Ramos (cell line): Measurements from ENCODE around the gene CORT.

ENCODE experiments used
- in situ Hi-C: fragments of 300-500 bp; cut with MboI; formaldehyde crosslinking; loops from one replicate; pipeline ENCODE4 v1.14.3; 2022; ENCODE audit warnings: low sequenced_read_pairs; ENCODE audit not compliant: unreplicated experiment

Gene CORT

GRCh38 chr1:10449751-10450150 is at the start of gene CORT:
Gene CORT (plus strand): TSS chr1:10450031. CDS start chr1:10450224, 193 bp downstream.
- in situ Hi-C loops = no loop called here

GRCh38 chr1:10401281-10401680 is 48.5 kb upstream of the CORT start:
- in situ Hi-C loops = loop anchor here (25.0 kb wide), 1 partner anchor 664 kb away; no protein-coding TSS in a partner anchor

DNA sequence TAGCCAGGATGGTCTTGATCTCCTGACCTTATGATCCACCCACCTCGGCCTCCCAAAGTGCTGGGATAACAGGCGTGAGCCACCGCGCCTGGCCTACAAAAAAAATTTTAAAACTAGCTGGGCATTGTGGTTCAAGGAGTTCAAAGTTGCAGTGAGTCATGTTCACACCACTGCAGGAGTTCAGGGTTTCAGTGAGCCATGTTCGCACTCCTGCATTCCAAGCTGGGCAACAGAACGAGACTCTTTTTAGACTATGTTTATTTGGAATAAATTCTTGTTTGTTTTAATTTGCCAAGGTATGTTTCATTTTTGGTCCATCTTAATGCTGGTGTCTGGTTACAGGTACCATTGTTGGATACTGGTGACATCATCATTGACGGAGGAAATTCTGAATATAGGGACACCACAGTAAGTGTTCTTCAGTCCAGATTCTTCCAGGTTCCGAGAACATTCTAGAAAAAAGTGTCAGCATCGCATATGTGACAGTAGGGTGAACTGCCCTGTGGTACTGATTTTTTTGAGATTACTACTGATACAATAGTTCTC is 47.0 kb upstream of the CORT start:
- in situ Hi-C loops = loop anchor here (25.0 kb wide), 1 partner anchor 666 kb away; no protein-coding TSS in a partner anchor

DNA sequence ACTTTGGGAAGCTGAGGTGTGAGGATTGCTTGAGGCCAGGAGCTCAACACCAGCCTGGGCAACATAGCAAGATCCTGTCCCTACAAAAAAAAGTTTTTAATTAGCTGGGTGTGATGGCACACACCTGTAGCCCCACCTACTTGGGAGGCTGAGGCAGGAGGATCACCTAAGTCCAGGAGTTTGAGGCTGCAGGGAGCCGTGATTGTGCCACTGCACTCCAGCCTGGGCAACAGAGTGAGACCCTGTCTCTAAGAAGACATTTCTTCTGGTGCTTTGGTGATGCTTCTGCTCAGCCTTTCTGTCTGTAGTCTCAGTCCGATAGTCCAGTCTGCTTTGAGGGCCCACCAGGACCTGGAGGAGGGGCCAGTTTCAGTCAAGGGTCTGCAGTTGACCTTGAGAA is 42.6 kb upstream of the CORT start:
- in situ Hi-C loops = loop anchor here (25.0 kb wide), 1 partner anchor 670 kb away; no protein-coding TSS in a partner anchor

- in situ Hi-C loops = loop anchor here (25.0 kb wide), 1 partner anchor 678 kb away; no protein-coding TSS in a partner anchor
Observed at GRCh38 chr1:10415211-10415930, 34.5 kb upstream of the CORT start.

- in situ Hi-C loops = loop anchor here (25.0 kb wide), 1 partner anchor 679 kb away; no protein-coding TSS in a partner anchor
Observed at GRCh38 chr1:10415967-10416366, 33.9 kb upstream of the CORT start.

DNA sequence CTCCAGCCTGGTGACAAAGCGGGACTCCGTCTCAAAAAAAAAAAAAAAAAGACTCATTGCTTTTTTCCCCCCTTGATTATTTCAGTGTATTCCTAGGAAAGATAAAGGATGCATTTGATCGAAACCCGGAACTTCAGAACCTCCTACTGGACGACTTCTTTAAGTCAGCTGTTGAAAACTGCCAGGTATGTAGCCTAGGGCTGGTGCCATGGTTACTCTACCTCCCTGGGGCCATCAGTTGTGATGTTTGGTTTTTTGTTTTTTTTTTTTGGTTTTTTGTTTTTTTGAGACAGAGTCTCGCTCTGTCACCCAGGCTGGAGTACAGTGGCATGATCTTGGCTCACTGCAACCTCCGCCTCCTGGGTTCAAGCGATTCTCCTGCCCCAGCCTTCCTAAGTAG is 31.1 kb upstream of the CORT start:
- in situ Hi-C loops = loop anchor here (25.0 kb wide), 1 partner anchor 681 kb away; no protein-coding TSS in a partner anchor

- in situ Hi-C loops = loop anchor here (25.0 kb wide), 1 partner anchor 682 kb away; no protein-coding TSS in a partner anchor
Observed at GRCh38 chr1:10419351-10419750, 30.5 kb upstream of the CORT start.

DNA sequence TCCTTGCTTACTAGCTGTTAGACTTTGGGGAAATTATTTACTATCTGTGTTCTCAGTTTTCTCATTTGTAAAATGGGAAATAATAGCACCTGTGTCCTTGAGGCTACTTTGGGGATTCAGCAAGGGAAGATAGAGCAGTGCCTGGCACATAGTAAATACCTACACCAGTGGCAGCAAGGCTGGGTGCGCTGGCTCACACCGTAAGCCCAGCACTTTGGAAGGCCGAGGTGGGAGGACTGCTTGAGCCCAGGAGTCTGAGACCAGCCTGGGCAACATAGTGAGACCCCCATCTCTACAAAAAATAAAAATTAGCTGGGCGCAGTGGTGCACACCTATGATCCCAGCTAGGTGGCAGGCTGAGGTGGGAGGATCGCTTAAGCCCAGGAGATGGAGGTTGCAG is 28.2 kb upstream of the CORT start:
- in situ Hi-C loops = loop anchor here (25.0 kb wide), 1 partner anchor 684 kb away; no protein-coding TSS in a partner anchor

DNA sequence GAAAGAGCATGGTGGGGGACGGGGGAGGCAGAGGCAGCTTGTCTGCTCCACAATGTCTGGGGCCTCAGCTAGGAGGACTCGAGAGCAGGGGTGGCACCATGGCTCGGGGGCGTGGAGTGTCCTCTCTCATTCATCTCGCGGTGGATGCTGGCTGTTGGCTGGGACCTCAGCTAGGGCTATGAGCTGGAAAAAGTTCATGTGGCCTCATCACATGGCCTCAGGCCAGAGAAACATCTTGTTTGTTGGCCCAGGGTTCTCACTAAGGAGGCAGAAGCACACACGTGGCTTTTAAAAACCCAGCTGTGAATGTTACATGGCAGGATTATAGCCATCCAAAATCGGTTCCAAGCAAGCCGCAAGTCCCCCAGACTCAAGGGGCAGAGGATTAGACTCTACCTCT is 25.8 kb upstream of the CORT start:
- in situ Hi-C loops = loop anchor here (25.0 kb wide), 1 partner anchor 687 kb away; no protein-coding TSS in a partner anchor

DNA sequence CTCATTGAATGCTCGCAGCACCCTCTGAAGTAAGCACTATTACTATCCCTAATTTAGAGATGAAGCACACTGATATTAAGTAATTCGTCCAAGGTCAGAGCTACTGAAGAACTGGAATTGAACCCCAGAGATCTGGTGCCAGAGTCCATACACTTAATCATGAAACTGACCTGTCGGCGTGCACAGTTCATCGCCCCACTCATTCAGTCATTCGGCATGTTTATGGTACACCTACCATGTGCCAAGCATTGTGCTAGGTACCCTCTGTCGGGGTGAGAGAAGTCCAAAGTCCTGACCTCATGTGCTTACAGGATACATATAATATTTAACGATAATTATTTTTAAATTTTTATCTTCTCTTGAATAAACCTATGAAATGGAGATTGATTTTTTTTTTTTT is 25.2 kb upstream of the CORT start:
- in situ Hi-C loops = loop anchor here (5.0 to 25.0 kb wide), 2 partner anchors 68 to 687 kb away; no protein-coding TSS in a partner anchor

DNA sequence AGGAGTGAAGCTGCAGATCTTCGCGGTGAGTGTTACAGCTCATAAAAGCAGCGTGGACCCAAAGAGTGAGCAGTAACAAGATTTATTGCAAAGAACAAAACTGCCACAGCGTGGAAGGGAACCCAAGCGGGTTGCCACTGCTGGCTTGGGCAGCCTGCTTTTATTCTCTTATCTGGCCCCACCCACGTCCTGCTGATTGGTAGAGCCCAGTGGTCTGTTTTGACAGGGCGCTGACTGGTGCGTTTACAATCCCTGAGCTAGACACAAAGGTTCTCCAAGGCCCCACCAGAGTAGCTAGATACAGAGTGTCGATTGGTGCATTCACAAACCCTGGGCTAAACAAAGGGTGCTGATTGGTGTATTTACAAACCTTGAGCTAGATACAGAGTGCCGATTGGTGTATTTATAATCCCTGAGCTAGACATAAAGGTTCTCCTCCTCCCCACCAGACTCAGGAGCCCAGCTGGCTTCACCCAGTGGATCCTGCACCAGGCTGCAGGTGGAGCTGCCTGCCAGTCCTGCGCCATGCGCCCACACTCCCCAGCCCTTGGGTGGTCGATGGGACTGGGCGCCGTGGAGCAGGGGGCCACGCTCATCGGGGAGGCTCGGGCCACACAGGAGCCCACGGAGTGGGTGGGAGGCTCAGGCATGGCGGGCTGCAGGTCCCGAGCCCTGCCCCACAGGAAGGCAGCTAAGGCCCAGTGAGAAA is 23.9 kb upstream of the CORT start:
- in situ Hi-C loops = loop anchor here (5.0 kb wide), 1 partner anchor 66 kb away; no protein-coding TSS in a partner anchor

GRCh38 chr1:10426535-10426848 is 23.3 kb upstream of the CORT start:
- in situ Hi-C loops = loop anchor here (5.0 kb wide), 1 partner anchor 66 kb away; no protein-coding TSS in a partner anchor

DNA sequence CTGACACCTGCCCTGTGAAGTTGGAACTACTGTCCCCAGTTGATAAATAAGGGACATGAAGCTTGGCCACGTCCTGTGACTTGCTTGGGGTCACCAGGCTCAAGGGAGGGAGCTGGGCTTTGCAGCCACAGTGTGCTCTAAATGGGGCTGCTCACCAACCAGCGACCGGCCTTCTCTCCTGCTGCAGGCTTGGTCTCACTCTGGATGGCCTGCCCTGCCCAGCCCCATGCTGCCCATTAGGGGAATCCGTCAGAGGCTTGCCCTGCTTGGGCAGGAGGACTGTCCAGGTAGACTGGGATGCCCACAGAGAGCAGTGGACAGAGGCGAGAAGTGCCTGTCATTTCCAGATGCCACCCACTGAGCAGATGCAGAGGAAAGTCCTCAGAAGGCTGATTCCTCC is 20.8 kb upstream of the CORT start:
- in situ Hi-C loops = loop anchor here (5.0 kb wide), 1 partner anchor 63 kb away; no protein-coding TSS in a partner anchor

GRCh38 chr1:10429868-10430215 is 20.0 kb upstream of the CORT start:
- in situ Hi-C loops = loop anchor here (5.0 kb wide), 1 partner anchor 62 kb away; no protein-coding TSS in a partner anchor

GRCh38 chr1:10430216-10431069 is 19.4 kb upstream of the CORT start, which contains the start of gene CENPS:
Gene CENPS (plus strand): TSS chr1:10430433. CDS start chr1:10430518, 85 bp downstream.
- in situ Hi-C loops = no loop called here

DNA sequence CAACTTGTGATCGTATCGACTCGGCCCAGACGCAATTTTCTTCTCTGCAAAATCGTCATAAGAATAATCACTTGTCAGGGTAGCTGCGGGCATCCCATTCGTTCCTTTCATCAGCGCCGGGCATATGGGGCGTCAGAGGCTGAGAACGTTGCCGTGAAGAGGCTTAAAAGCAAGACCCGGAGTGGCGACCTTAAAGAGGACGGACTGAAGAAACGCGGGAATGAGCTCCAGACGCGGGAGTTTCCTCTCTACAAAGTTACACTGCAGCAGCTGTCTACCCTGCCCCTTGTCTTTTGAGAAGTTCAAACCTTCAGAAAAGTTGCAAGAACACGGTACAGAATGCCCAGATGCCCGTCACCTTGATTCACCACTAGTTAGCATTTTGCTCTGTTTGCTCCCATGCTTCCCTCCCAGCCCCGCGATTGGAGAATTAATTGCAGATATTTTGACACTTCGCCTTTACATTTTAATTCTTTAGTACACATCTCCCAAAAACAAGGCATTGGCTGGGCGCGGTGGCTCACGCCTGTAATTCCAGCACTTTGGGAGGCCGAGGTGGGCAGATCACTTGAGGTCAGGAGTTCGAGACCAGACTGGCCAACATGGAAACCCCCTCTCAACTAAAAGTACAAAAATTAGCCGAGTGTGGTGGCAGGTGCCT is 18.6 kb upstream of the CORT start:
- in situ Hi-C loops = no loop called here

- in situ Hi-C loops = no loop called here
Observed at GRCh38 chr1:10432910-10433700, 16.7 kb upstream of the CORT start.
